HepG2 (cell line): Measurements from ENCODE around the gene SLC35F1.

Source experiments
- MZF1 ChIP-seq: sonication (generic); formaldehyde crosslinking; IDR thresholded peaks from 2 replicates; pipeline ENCODE4 v1.8.1; 2023; ENCODE audit warnings: mild to moderate bottlenecking, missing genetic modification reagents, borderline replicate concordance
- RAD51 ChIP-seq: fragments of 450-650 bp; IDR thresholded peaks from 2 replicates; pipeline ENCODE4 v1.6.1; 2016; ENCODE audit warnings: borderline replicate concordance
- YY1 ChIP-seq: IDR thresholded peaks from 2 replicates; pipeline ENCODE4 v1.6.1; 2011; ENCODE audit warnings: low read length, low read depth, moderate library complexity, mild to moderate bottlenecking; ENCODE audit not compliant: insufficient read depth, insufficient replicate concordance
- ZNF296 ChIP-seq: sonication (generic); formaldehyde crosslinking; conservative IDR thresholded peaks from 2 replicates; pipeline ENCODE4 v1.5.0; 2020; ENCODE audit warnings: mild to moderate bottlenecking, missing genetic modification reagents
- TF ChIP-seq, protein P1 (sequence below): sonication (generic); formaldehyde crosslinking; IDR thresholded peaks from 2 replicates; pipeline ENCODE4 v1.5.0; 2020; ENCODE audit warnings: mild to moderate bottlenecking, missing genetic modification reagents, moderate library complexity

DNA sequence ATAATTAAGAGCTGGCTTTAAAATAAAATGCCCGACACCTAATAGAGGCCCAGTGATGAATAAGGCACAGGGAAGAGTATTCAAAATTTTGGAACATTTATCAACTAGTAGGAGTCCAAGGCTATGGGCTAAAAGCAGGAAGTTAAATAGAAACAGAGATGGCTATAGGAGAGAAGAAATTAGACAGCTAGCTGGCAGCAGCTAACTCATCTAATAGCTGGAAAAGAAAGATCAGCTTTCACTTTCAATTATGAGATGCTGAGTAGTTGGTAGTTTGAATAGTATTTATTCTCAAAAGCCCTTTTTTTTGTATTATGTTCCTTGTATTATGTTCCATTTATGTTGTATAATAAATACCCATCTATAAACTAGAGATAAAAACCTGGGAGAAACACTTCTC is 215.7 kb downstream of the SLC35F1 start:
- TF ChIP-seq, protein P1, sequence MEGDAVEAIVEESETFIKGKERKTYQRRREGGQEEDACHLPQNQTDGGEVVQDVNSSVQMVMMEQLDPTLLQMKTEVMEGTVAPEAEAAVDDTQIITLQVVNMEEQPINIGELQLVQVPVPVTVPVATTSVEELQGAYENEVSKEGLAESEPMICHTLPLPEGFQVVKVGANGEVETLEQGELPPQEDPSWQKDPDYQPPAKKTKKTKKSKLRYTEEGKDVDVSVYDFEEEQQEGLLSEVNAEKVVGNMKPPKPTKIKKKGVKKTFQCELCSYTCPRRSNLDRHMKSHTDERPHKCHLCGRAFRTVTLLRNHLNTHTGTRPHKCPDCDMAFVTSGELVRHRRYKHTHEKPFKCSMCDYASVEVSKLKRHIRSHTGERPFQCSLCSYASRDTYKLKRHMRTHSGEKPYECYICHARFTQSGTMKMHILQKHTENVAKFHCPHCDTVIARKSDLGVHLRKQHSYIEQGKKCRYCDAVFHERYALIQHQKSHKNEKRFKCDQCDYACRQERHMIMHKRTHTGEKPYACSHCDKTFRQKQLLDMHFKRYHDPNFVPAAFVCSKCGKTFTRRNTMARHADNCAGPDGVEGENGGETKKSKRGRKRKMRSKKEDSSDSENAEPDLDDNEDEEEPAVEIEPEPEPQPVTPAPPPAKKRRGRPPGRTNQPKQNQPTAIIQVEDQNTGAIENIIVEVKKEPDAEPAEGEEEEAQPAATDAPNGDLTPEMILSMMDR (CRISPR knock-in tag): no peak
- TF ChIP-seq YY1 (no peak), MZF1 (no peak), RAD51 (no peak), ZNF296 (CRISPR knock-in tag) (no peak)
